GM18499 (cell line): ENCODE data around the gene RPL39L.

Experiments used
- ATAC-seq: cut with Tn5 transposase; IDR thresholded peaks from one replicate; pipeline ENCODE4 v1.9.1; 2021; ENCODE audit warnings: moderate number of reproducible peaks; ENCODE audit not compliant: insufficient read depth, unreplicated experiment

The RPL39L gene

DNA sequence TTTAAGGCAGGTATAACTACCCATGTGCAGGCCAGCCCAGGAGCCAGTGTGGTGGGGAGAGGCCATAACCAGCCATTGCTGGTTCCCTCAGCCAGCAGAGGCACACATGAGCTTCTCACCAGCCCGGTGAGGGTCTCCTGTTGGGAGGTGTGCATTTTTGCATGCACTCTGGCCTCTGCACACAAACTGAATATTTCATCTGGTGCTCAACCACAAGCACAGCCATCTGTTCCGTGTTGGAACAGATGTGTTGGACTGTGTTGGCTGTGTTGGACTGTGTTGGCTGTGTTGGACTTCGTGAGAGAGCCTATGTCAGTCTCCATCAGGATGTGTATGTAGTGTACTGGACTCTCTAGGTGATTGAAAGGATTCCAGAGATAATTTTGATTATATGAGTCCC, 67.2 kb downstream of the RPL39L start:
- ATAC-seq, result no peak
